ENCODE data around the gene TMEM245.

TMEM245 gene

DNA sequence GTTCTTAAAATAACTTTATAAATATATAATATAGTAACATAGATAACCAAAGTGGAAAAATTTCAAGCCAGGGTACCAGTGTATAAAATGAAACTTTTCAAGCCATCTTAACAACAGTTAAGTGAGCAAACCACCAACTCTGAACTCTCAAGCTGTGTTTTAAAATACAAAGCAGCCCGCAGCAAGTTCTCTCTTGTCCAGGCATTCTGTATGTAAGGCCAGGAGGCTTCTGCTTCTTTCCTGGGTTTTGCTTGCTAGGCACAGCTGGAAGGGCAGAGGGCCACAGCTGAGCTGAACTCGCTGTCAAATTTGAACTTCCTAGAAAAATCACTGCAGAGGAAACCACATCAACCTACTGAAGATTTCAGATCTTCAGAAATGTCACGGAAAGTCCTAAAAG lies 99.6 kb downstream of the TMEM245 start:
- DNase-seq, result no peak

- no peak for DNase-seq
Measured at GRCh38 chr9:109019420-109019819, 100.3 kb downstream of the TMEM245 start.

DNA sequence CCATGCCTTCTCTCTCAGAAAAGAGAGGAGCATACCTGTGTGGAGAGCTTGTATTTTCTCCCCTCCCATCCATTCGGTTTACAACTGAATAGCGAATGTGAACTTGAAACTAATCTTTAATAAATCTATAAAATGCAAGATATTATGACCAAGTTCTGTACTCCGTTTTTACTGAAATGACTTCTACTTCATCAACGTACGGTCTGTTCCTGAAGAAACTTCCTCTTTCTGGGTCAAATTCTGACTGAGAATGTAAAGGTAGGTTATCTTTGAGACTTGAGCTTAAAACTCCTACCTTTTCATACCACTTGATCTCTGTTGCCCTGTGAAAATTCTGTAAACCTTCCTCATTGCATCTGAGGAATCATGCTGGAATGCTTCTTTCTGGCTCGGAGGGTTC lies 102.3 kb downstream of the TMEM245 start:
- no peak for DNase-seq

GRCh38 chr9:109017061-109017460 lies 102.7 kb downstream of the TMEM245 start:
- DNase-seq, result no peak

GRCh38 chr9:109016132-109016531 lies 103.6 kb downstream of the TMEM245 start:
- DNase-seq, result no peak

GRCh38 chr9:109014608-109015280 lies 105.0 kb downstream of the TMEM245 start:
- no peak for DNase-seq

- DNase-seq, result no peak
Measured at GRCh38 chr9:109013679-109014607, 105.8 kb downstream of the TMEM245 start.

DNA sequence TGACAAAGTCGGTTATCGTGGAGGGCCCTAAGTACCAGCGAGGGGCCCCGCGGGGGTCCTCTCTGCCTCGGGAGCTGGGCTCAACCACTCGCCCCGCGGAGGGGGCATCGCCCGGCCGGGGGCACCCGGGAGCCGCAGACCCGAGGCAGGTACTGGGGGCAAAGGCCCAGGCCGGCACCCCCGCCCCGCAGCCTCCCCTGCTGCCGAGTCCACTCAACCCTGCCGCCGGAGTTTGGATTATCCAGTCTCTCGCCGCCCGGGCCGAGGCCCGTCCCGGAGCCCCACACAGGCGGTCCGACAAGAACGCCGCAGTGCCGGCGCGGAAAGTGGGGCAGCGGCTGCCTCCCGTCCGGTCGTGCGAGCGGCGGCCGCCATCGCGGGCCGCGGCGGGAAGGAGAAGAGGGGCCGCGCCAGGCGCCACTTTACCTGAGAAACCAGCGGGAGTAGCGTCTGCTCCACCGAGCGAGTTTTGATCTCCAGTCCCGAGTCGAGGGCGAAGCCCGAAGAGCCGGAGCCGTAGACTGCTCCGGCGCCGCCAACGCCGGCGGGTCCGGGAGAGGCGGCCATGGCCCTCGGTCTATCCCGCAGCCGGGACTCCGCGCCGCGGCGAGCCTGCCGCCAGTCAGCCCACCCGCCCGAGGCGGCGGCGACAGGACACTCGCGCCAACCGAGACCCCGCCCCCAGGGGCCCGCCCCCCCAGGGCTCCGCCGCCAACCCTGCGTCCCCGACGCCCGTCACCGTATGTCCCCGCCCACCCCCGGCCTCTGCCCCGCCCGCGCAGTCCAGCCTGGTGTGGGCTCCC lies 106.7 kb downstream of the TMEM245 start, which contains the start of gene CTNNAL1:
Gene CTNNAL1 (minus strand): TSS at position 624 of the 803 bp plus-strand sequence. CDS start 57 bp downstream, at position 567.
- DNase-seq, result peak; percentile 61

- DNase-seq, result no peak
Measured at GRCh38 chr9:109012009-109012875, 107.5 kb downstream of the TMEM245 start.

DNA sequence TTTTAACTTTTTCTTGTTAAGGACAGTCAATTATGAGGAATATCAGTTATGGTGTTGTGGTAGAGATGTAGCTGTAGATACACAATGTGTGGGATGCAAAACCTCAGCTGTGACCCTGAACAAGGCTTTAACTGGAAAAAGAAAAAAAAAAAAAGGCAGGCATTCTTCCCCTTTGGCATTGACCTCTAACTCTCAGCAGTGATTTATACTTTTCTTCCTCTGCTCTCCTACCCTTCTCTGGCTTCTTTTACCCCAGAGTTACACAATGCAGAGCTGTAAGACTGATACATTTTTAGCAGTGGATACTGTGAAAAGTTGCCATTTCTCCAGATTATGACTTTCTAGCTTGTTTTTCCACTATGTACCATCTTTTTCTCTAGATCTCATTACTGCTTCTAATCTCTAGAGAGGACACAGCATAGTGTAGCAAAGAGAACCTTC lies 108.5 kb downstream of the TMEM245 start:
- DNase-seq, result no peak

DNA sequence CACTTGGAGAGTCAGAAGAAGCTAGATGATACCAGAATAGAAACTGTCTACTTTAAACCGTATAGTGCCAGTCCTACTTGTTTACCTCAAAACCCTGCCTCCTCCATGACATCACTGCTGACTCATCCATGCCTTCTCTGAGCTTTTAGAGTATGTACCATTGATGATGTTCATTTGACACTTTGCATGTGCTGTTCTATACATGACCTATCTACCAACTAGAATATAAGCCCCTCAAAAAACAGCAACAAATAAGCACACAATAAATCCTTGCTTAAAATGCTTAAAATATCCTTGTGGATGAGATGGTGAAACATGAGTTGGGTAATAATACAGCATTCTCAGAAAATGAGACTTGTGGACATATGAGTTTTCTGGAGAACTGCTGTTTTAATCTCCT lies 109.0 kb downstream of the TMEM245 start:
- no peak for DNase-seq

DNA sequence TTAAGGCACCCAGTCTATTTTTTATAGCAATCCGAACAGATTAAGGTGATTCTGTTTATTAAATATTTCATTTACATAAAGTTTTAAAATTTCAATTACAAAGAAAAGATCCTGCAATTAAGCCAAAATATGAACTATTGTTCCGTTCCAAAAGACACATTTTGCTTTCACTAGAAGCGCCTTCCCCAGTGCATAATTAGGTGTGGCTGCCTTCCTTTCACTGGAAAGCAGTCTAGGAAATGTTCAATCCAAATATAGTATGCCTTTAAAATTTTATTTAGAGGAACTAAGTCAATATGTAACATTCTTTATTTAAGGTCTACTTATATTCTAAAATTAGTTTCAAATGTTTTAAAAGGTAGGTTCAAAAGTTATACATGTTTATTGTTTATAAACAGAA lies 114.1 kb downstream of the TMEM245 start:
- DNase-seq, result no peak

DNA sequence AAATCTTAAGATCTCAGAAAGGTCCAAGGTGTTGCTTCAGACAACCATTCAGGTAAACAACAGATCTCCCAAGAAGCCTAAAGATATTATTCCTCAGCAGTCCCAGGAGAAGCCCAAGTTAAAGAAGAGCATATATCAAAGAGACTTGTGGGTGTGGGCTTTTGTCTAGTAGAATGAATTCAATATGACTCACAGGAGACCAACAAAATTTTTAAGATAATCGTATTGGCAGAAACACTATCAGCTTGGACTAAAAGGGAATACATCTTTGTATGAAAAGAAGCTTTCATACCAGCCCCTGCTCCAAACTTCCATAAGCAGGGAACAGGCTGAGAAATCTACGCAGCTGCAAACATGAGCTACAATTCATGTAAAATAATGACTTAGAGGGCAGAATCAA lies 116.6 kb downstream of the TMEM245 start:
- no peak for DNase-seq

- no peak for DNase-seq
Measured at GRCh38 chr9:109002141-109002540, 117.6 kb downstream of the TMEM245 start.

GRCh38 chr9:109001275-109001676 lies 118.5 kb downstream of the TMEM245 start:
- no peak for DNase-seq

- DNase-seq, result no peak
Measured at GRCh38 chr9:108997112-108997511, 122.6 kb downstream of the TMEM245 start.

DNA sequence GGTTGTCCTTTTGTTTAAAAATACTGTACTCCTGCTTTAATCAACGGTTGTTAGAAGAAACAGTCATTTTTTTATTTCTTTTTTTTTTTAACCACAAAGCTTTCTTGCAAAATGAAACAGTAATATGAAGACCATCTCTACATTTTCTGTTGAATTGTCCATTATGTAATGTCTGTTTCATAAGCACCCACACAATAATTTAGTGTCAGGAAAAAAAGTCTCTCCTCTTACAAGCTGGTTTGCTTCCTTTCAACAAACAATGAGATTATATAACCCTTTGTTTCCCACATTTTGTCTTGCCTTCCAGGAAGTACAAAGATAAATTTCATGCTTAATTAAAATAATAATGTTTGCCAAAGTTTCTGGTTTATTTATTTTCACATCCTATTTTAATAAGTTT lies 123.1 kb downstream of the TMEM245 start:
- no peak for DNase-seq

- DNase-seq, result no peak
Measured at GRCh38 chr9:108994695-108995094, 125.1 kb downstream of the TMEM245 start.

- no peak for DNase-seq
Measured at GRCh38 chr9:108991479-108991878, 128.3 kb downstream of the TMEM245 start.

DNA sequence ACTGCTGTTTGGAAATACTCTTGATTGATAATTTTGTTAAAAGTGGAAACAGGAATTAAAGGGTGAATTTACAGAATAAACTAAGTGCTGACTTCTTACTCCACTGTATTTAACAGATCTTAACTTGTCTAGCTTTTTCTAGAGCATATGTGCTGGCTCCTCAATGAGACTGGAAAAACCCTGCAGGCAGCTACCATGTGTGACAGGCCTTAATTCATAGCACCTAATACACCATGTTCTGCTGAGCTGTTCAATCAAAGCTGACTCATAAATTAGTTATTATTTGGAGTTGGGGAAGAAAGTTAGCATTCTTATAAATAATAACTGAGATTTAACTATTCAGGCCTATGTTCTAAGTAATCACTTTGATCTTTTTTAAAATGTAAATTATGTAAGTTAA lies 135.9 kb downstream of the TMEM245 start:
- DNase-seq, result no peak

- no peak for DNase-seq
Measured at GRCh38 chr9:108980893-108981292, 138.9 kb downstream of the TMEM245 start.

GRCh38 chr9:108978205-108978604 lies 141.5 kb downstream of the TMEM245 start:
- DNase-seq, result no peak
